ENCODE data around the gene CDK14. TPM values are rescaled to one million over a fixed set of nuclear protein-coding genes. Genes with fewer than 3 reads are reported as not detected.
A peak's percentile ranks its signal among the peaks of the same experiment; 100 is the strongest.

CDK14 gene
- total RNA-seq, 1 donor from 2014 or later: 19.7 TPM

- peak; percentile 57 for DNase-seq (ENCODE audit: low read depth)
These were observed 486.9 kb downstream of the CDK14 start for GRCh38 chr7:91082852-91083495.

- DNase-seq (ENCODE audit: low read depth): peak; percentile 91
These were observed 487.9 kb downstream of the CDK14 start for GRCh38 chr7:91083855-91084644.

GRCh38 chr7:91085175-91085574 is 489.1 kb downstream of the CDK14 start:
- DNase-seq (ENCODE audit: low read depth): no peak

- DNase-seq (ENCODE audit: low read depth): no peak
These were observed 490.1 kb downstream of the CDK14 start for GRCh38 chr7:91086200-91086599.

- no peak for DNase-seq (ENCODE audit: low read depth)
These were observed 492.0 kb downstream of the CDK14 start for GRCh38 chr7:91088156-91088555.

GRCh38 chr7:91088691-91089090 is 492.6 kb downstream of the CDK14 start:
- no peak for DNase-seq (ENCODE audit: low read depth)

GRCh38 chr7:91089382-91089963 is 493.4 kb downstream of the CDK14 start:
- DNase-seq (ENCODE audit: low read depth): peak; percentile 68

GRCh38 chr7:91090684-91091083 is 494.6 kb downstream of the CDK14 start:
- DNase-seq (ENCODE audit: low read depth): no peak

GRCh38 chr7:91091631-91092030 is 495.5 kb downstream of the CDK14 start:
- no peak for DNase-seq (ENCODE audit: low read depth)

- no peak for DNase-seq (ENCODE audit: low read depth)
These were observed 497.1 kb downstream of the CDK14 start for GRCh38 chr7:91093181-91093580.

- DNase-seq (ENCODE audit: low read depth): no peak
These were observed 502.4 kb downstream of the CDK14 start for GRCh38 chr7:91098566-91098965.

- no peak for DNase-seq (ENCODE audit: low read depth)
These were observed 507.2 kb downstream of the CDK14 start for GRCh38 chr7:91103363-91103762.

GRCh38 chr7:91107460-91107859 is 511.3 kb downstream of the CDK14 start:
- DNase-seq (ENCODE audit: low read depth): no peak

- DNase-seq (ENCODE audit: low read depth): no peak
These were observed 513.1 kb downstream of the CDK14 start for GRCh38 chr7:91109200-91109599.

- peak; percentile 22 for DNase-seq (ENCODE audit: low read depth)
These were observed 516.8 kb downstream of the CDK14 start for GRCh38 chr7:91112902-91113341.

- no peak for DNase-seq (ENCODE audit: low read depth)
These were observed 518.1 kb downstream of the CDK14 start for GRCh38 chr7:91114232-91114631.

- DNase-seq (ENCODE audit: low read depth): no peak
These were observed 530.6 kb downstream of the CDK14 start for GRCh38 chr7:91126762-91127161.

- DNase-seq (ENCODE audit: low read depth): no peak
These were observed 531.2 kb downstream of the CDK14 start for GRCh38 chr7:91127325-91127724.

- DNase-seq (ENCODE audit: low read depth): no peak
These were observed 531.8 kb downstream of the CDK14 start for GRCh38 chr7:91127959-91128358.

GRCh38 chr7:91128683-91129348 is 532.7 kb downstream of the CDK14 start:
- DNase-seq (ENCODE audit: low read depth): no peak

GRCh38 chr7:91135300-91135699 is 539.2 kb downstream of the CDK14 start:
- no peak for DNase-seq (ENCODE audit: low read depth)
